GM18517 (cell line): ENCODE results near the gene GSTM2.
A peak's percentile ranks its signal among the peaks of the same experiment; 100 is the strongest.
"Not testable (repeated sequence)": the region's sequence is repeated elsewhere in the genome, so short reads cannot be mapped to it uniquely, and the experiment has no call there.

Experiments used
- ATAC-seq: cut with Tn5 transposase; IDR thresholded peaks from one replicate; pipeline ENCODE4 v1.9.1; 2021; ENCODE audit warnings: mild to moderate bottlenecking, moderate library complexity; ENCODE audit not compliant: unreplicated experiment

Gene GSTM2

GRCh38 chr1:109643385-109644230 is 24.2 kb upstream of the GSTM2 start:
- ATAC-seq, result peak; percentile 73

- ATAC-seq, result no peak
Observed at GRCh38 chr1:109644670-109645069, 23.2 kb upstream of the GSTM2 start.

GRCh38 chr1:109649491-109649914 is 18.4 kb upstream of the GSTM2 start:
- ATAC-seq, result no peak

GRCh38 chr1:109650609-109651008 is 17.2 kb upstream of the GSTM2 start:
- no peak for ATAC-seq

GRCh38 chr1:109652402-109652801 is 15.5 kb upstream of the GSTM2 start:
- no peak for ATAC-seq

- no peak for ATAC-seq
Observed at GRCh38 chr1:109653306-109653705, 14.6 kb upstream of the GSTM2 start.

- ATAC-seq, result no peak
Observed at GRCh38 chr1:109654519-109654918, 13.3 kb upstream of the GSTM2 start.

GRCh38 chr1:109655615-109656519 is 12.0 kb upstream of the GSTM2 start, which contains the start of gene GSTM4:
Gene GSTM4, plus strand, starts transcription at chr1:109656099. Its CDS starts 291 bp downstream, at chr1:109656390.
- ATAC-seq, result peak; percentile 77

GRCh38 chr1:109657395-109657794 is 10.5 kb upstream of the GSTM2 start:
- ATAC-seq, result no peak

- ATAC-seq, result no peak
Observed at GRCh38 chr1:109657970-109658369, 9.9 kb upstream of the GSTM2 start.

- ATAC-seq, result no peak
Observed at GRCh38 chr1:109658533-109659042, 9.3 kb upstream of the GSTM2 start.

GRCh38 chr1:109659145-109659544 is 8.7 kb upstream of the GSTM2 start:
- no peak for ATAC-seq

GRCh38 chr1:109659997-109660690 is 7.7 kb upstream of the GSTM2 start:
- no peak for ATAC-seq

GRCh38 chr1:109660691-109661026 is 7.2 kb upstream of the GSTM2 start:
- ATAC-seq, result not testable (repeated sequence)

GRCh38 chr1:109661391-109661790 is 6.5 kb upstream of the GSTM2 start:
- ATAC-seq, result no peak

GRCh38 chr1:109664671-109665070 is 3.2 kb upstream of the GSTM2 start:
- ATAC-seq, result no peak

- ATAC-seq, result no peak
Observed at GRCh38 chr1:109668123-109668775, 392 bp downstream of the GSTM2 start.

- ATAC-seq, result no peak
Observed at GRCh38 chr1:109669246-109669948, 1.5 kb downstream of the GSTM2 start.

GRCh38 chr1:109669949-109670302 is 2.1 kb downstream of the GSTM2 start:
- not testable (repeated sequence) for ATAC-seq

- ATAC-seq, result no peak
Observed at GRCh38 chr1:109671067-109671466, 3.2 kb downstream of the GSTM2 start.
